ENCODE results near the gene GAREM1.
"Not testable (repeated sequence)": the region's sequence is repeated elsewhere in the genome, so short reads cannot be mapped to it uniquely, and the experiment has no call there.

The GAREM1 gene

GRCh38 chr18:32346671-32347070 is 124.0 kb downstream of the GAREM1 start:
- H2AFZ ChIP-seq (ENCODE audit: low read length), result peak overlapping the region; percentile 61
- no peak overlapping the region for H3K4me2 ChIP-seq (ENCODE audit: insufficient read depth, low read length, poor library complexity, severe bottlenecking)
- peak overlapping the region; percentile 52 for H3K27ac ChIP-seq (replicated peaks; ENCODE audit: low read length)
- no peak overlapping the region for H2BK5ac ChIP-seq (ENCODE audit: low read length)
- no peak overlapping the region for H2BK120ac ChIP-seq (ENCODE audit: low read depth, low read length)
- no peak overlapping the region for H3K18ac ChIP-seq (ENCODE audit: low read length)
- H3K9me3 ChIP-seq (replicated peaks in 1 of 2; ENCODE audit: control insufficient read depth in 2 of 2, insufficient read depth in 1 of 2, low read depth in 1 of 2, low read length in 2 of 2), result no peaks in the 10 kb centered on the region
- no peak overlapping the region for H3K14ac ChIP-seq (ENCODE audit: low read length)
- H4K8ac ChIP-seq (ENCODE audit: low read depth, low read length), result no peak overlapping the region
- H3K4ac ChIP-seq (ENCODE audit: low read length), result no peak overlapping the region
- no CpG with 5 or more reads among the region's 4 CpGs for WGBS, 2 donors (ENCODE audit: extremely low coverage in 2 of 2, insufficient read length in 2 of 2, insufficient replicate concordance in 1 of 2)
- H3K36me3 ChIP-seq (replicated peaks in 1 of 2; ENCODE audit: control insufficient read depth in 2 of 2, insufficient read depth in 2 of 2, low read length in 2 of 2), result no peaks in the 10 kb centered on the region
- no peaks in the 10 kb centered on the region for H3K79me1 ChIP-seq (ENCODE audit: low read depth, low read length)
- H3K27me3 ChIP-seq (ENCODE audit: control insufficient read depth in 3 of 3, insufficient read depth in 3 of 3, low read depth in 1 of 3, low read length in 3 of 3), result no peaks in the 10 kb centered on the region
- H3K23ac ChIP-seq (ENCODE audit: low read depth, low read length, poor library complexity), result no peak overlapping the region
- H2BK15ac ChIP-seq (ENCODE audit: low read length), result no peak overlapping the region
- H3K9ac ChIP-seq (ENCODE audit: low read depth, low read length, poor library complexity), result no peak overlapping the region
- H2AK5ac ChIP-seq (ENCODE audit: low read depth, low read length), result no peak overlapping the region
- H3K4me1 ChIP-seq (ENCODE audit: control insufficient read depth in 2 of 2, insufficient read depth in 1 of 2, low read depth in 1 of 2, low read length in 2 of 2), result peaks cover 0 to 9% of the 10 kb centered on the region in 2 donors
- H3K4me3 ChIP-seq (ENCODE audit: low read length in 2 of 2), result peak overlapping the region in 1 of 2 donors; percentile 4
- peak; percentile 26 for DNase-seq (ENCODE audit: low spot score)
- no peak overlapping the region for H4K91ac ChIP-seq (ENCODE audit: low read depth, low read length, poor library complexity)
- no peak overlapping the region for H2BK12ac ChIP-seq (ENCODE audit: low read length)

- no peaks in the 10 kb centered on the region for H3K36me3 ChIP-seq (replicated peaks in 1 of 2; ENCODE audit: control insufficient read depth in 2 of 2, insufficient read depth in 2 of 2, low read length in 2 of 2)
- no peak overlapping the region for H2BK12ac ChIP-seq (ENCODE audit: low read length)
- peak overlapping the region; percentile 78 for H3K23ac ChIP-seq (ENCODE audit: low read depth, low read length, poor library complexity)
- DNase-seq (ENCODE audit: low spot score), result no peak
- H3K4me1 ChIP-seq (ENCODE audit: control insufficient read depth in 2 of 2, insufficient read depth in 1 of 2, low read depth in 1 of 2, low read length in 2 of 2), result peaks cover 0 to 3% of the 10 kb centered on the region in 2 donors
- H3K4me2 ChIP-seq (ENCODE audit: insufficient read depth, low read length, poor library complexity, severe bottlenecking), result no peak overlapping the region
- H2BK5ac ChIP-seq (ENCODE audit: low read length), result no peak overlapping the region
- H3K27me3 ChIP-seq (ENCODE audit: control insufficient read depth in 3 of 3, insufficient read depth in 3 of 3, low read depth in 1 of 3, low read length in 3 of 3), result no peaks in the 10 kb centered on the region
- H3K9me3 ChIP-seq (replicated peaks in 1 of 2; ENCODE audit: control insufficient read depth in 2 of 2, insufficient read depth in 1 of 2, low read depth in 1 of 2, low read length in 2 of 2), result no peaks in the 10 kb centered on the region
- no peak overlapping the region for H2BK15ac ChIP-seq (ENCODE audit: low read length)
- no peak overlapping the region for H3K27ac ChIP-seq (replicated peaks; ENCODE audit: low read length)
- no CpG with 5 or more reads among the region's 3 CpGs for WGBS, 2 donors (ENCODE audit: extremely low coverage in 2 of 2, insufficient read length in 2 of 2, insufficient replicate concordance in 1 of 2)
- H3K18ac ChIP-seq (ENCODE audit: low read length), result no peak overlapping the region
- H2AK5ac ChIP-seq (ENCODE audit: low read depth, low read length), result no peak overlapping the region
- no peaks in the 10 kb centered on the region for H3K79me1 ChIP-seq (ENCODE audit: low read depth, low read length)
- peak overlapping the region; percentile 28 for H2BK120ac ChIP-seq (ENCODE audit: low read depth, low read length)
- no peak overlapping the region for H3K4me3 ChIP-seq (ENCODE audit: low read length in 2 of 2)
- H2AFZ ChIP-seq (ENCODE audit: low read length), result no peak overlapping the region
- no peak overlapping the region for H3K9ac ChIP-seq (ENCODE audit: low read depth, low read length, poor library complexity)
- no peak overlapping the region for H4K91ac ChIP-seq (ENCODE audit: low read depth, low read length, poor library complexity)
- no peak overlapping the region for H3K14ac ChIP-seq (ENCODE audit: low read length)
- no peak overlapping the region for H3K4ac ChIP-seq (ENCODE audit: low read length)
- peak overlapping the region; percentile 32 for H4K8ac ChIP-seq (ENCODE audit: low read depth, low read length)
Measured at GRCh38 chr18:32343634-32344033, 127.0 kb downstream of the GAREM1 start.

- not testable (repeated sequence) for H2BK15ac ChIP-seq (ENCODE audit: low read length); H4K91ac ChIP-seq (ENCODE audit: low read depth, low read length, poor library complexity); H2AK5ac ChIP-seq (ENCODE audit: low read depth, low read length); H3K14ac ChIP-seq (ENCODE audit: low read length); H3K9ac ChIP-seq (ENCODE audit: low read depth, low read length, poor library complexity); H2BK5ac ChIP-seq (ENCODE audit: low read length); H3K23ac ChIP-seq (ENCODE audit: low read depth, low read length, poor library complexity); H2BK12ac ChIP-seq (ENCODE audit: low read length); H3K79me1 ChIP-seq (ENCODE audit: low read depth, low read length); H2BK120ac ChIP-seq (ENCODE audit: low read depth, low read length); H3K36me3 ChIP-seq (replicated peaks in 1 of 2; ENCODE audit: control insufficient read depth in 2 of 2, insufficient read depth in 2 of 2, low read length in 2 of 2); H3K27me3 ChIP-seq (ENCODE audit: control insufficient read depth in 3 of 3, insufficient read depth in 3 of 3, low read depth in 1 of 3, low read length in 3 of 3); H3K4me2 ChIP-seq (ENCODE audit: insufficient read depth, low read length, poor library complexity, severe bottlenecking); H3K27ac ChIP-seq (replicated peaks; ENCODE audit: low read length); H3K4me1 ChIP-seq (ENCODE audit: control insufficient read depth in 2 of 2, insufficient read depth in 1 of 2, low read depth in 1 of 2, low read length in 2 of 2); DNase-seq (ENCODE audit: low spot score); H3K18ac ChIP-seq (ENCODE audit: low read length); H3K9me3 ChIP-seq (replicated peaks in 1 of 2; ENCODE audit: control insufficient read depth in 2 of 2, insufficient read depth in 1 of 2, low read depth in 1 of 2, low read length in 2 of 2); H3K4me3 ChIP-seq (ENCODE audit: low read length in 2 of 2); H2AFZ ChIP-seq (ENCODE audit: low read length); H4K8ac ChIP-seq (ENCODE audit: low read depth, low read length); H3K4ac ChIP-seq (ENCODE audit: low read length)
- no CpG with 5 or more reads among the region's 3 CpGs for WGBS, 2 donors (ENCODE audit: extremely low coverage in 2 of 2, insufficient read length in 2 of 2, insufficient replicate concordance in 1 of 2)
Measured at GRCh38 chr18:32341112-32341511, 129.6 kb downstream of the GAREM1 start.

- H4K91ac ChIP-seq (ENCODE audit: low read depth, low read length, poor library complexity), result no peak overlapping the region
- no peak overlapping the region for H3K4ac ChIP-seq (ENCODE audit: low read length)
- H2AFZ ChIP-seq (ENCODE audit: low read length), result no peak overlapping the region
- no peak overlapping the region for H2BK120ac ChIP-seq (ENCODE audit: low read depth, low read length)
- H2AK5ac ChIP-seq (ENCODE audit: low read depth, low read length), result no peak overlapping the region
- H3K18ac ChIP-seq (ENCODE audit: low read length), result no peak overlapping the region
- H3K27me3 ChIP-seq (ENCODE audit: control insufficient read depth in 3 of 3, insufficient read depth in 3 of 3, low read depth in 1 of 3, low read length in 3 of 3), result no peaks in the 10 kb centered on the region
- no peak overlapping the region for H4K8ac ChIP-seq (ENCODE audit: low read depth, low read length)
- no peaks in the 10 kb centered on the region for H3K36me3 ChIP-seq (replicated peaks in 1 of 2; ENCODE audit: control insufficient read depth in 2 of 2, insufficient read depth in 2 of 2, low read length in 2 of 2)
- no peak overlapping the region for H3K14ac ChIP-seq (ENCODE audit: low read length)
- H3K9ac ChIP-seq (ENCODE audit: low read depth, low read length, poor library complexity), result no peak overlapping the region
- H3K9me3 ChIP-seq (replicated peaks in 1 of 2; ENCODE audit: control insufficient read depth in 2 of 2, insufficient read depth in 1 of 2, low read depth in 1 of 2, low read length in 2 of 2), result no peaks in the 10 kb centered on the region
- H3K23ac ChIP-seq (ENCODE audit: low read depth, low read length, poor library complexity), result no peak overlapping the region
- no peaks in the 10 kb centered on the region for H3K79me1 ChIP-seq (ENCODE audit: low read depth, low read length)
- H3K27ac ChIP-seq (replicated peaks; ENCODE audit: low read length), result no peak overlapping the region
- no peak overlapping the region for H2BK5ac ChIP-seq (ENCODE audit: low read length)
- WGBS, 2 donors (ENCODE audit: extremely low coverage in 2 of 2, insufficient read length in 2 of 2, insufficient replicate concordance in 1 of 2), result no CpG with 5 or more reads among the region's 2 CpGs
- no peak overlapping the region for H2BK12ac ChIP-seq (ENCODE audit: low read length)
- no peak overlapping the region for H2BK15ac ChIP-seq (ENCODE audit: low read length)
- H3K4me3 ChIP-seq (ENCODE audit: low read length in 2 of 2), result no peak overlapping the region
- H3K4me1 ChIP-seq (ENCODE audit: control insufficient read depth in 2 of 2, insufficient read depth in 1 of 2, low read depth in 1 of 2, low read length in 2 of 2), result peaks cover 0 to 8% of the 10 kb centered on the region in 2 donors
- no peak for DNase-seq (ENCODE audit: low spot score)
- H3K4me2 ChIP-seq (ENCODE audit: insufficient read depth, low read length, poor library complexity, severe bottlenecking), result no peak overlapping the region
Measured at GRCh38 chr18:32339045-32339444, 131.6 kb downstream of the GAREM1 start.

Data from neuronal stem cell (in vitro differentiated cells).